ENCODE measurements around the gene ZNF548.

Gene ZNF548

DNA sequence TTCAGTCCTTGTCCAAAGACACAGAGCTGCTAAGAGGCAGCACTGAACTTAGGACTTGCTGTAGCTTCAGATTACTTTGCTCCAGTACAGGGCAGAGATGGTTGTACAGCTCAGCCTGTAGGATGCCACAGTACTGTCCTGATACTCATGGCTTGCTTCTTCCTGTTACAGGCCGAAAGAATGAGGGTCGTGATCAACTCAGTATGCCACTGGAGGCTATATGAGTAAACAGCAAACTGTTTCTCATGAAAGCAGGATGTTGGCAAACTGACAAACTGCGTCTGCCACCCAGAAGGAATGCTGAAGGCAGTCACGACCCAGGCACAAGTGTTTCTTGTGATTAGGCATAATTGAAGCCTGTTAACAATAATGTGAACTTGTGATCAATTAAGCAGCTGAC lies 48.3 kb downstream of the ZNF548 start (continued):
- TF ChIP-seq, protein P1, sequence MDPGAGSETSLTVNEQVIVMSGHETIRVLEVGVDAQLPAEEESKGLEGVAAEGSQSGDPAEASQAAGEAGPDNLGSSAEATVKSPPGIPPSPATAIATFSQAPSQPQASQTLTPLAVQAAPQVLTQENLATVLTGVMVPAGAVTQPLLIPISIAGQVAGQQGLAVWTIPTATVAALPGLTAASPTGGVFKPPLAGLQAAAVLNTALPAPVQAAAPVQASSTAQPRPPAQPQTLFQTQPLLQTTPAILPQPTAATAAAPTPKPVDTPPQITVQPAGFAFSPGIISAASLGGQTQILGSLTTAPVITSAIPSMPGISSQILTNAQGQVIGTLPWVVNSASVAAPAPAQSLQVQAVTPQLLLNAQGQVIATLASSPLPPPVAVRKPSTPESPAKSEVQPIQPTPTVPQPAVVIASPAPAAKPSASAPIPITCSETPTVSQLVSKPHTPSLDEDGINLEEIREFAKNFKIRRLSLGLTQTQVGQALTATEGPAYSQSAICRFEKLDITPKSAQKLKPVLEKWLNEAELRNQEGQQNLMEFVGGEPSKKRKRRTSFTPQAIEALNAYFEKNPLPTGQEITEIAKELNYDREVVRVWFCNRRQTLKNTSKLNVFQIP (CRISPR knock-in tag; IDR thresholded peaks at IDR 0.05; ENCODE audit: borderline replicate concordance, low read depth), result no peak

DNA sequence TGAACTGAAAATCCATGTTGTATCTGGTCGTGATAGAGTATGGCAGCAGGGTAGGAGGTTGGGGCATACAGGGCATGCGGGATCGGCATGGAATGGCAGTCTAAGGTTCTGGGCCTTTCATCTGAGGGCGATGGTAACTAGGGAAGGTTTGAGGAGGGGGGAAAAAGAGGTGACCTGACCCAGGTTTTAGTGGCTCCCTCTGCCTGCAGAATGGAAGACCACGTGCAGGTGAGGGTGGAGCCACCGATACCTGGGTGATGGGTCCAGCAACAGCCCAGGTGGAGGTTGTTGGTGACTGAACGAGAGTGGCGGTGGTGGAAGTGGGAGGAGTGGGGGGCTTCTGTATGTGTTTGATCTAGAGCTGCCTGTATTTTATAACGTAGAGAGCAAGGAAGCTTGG lies 49.3 kb downstream of the ZNF548 start:
- no peak for TF ChIP-seq ZNF565 (CRISPR knock-in tag; conservative IDR thresholded peaks at IDR 0.05; ENCODE audit: low read depth)
- no peak for TF ChIP-seq TSHZ2 (CRISPR knock-in tag; IDR thresholded peaks at IDR 0.05)
- no peak for TF ChIP-seq GLIS3 (CRISPR knock-in tag; IDR thresholded peaks at IDR 0.05)
- no peak for TF ChIP-seq BACH2 (CRISPR knock-in tag; IDR thresholded peaks at IDR 0.05; ENCODE audit: borderline replicate concordance)
- TF ChIP-seq PPARA (CRISPR knock-in tag; IDR thresholded peaks at IDR 0.05; ENCODE audit: borderline replicate concordance), result no peak
- no peak for TF ChIP-seq TOX (CRISPR knock-in tag; IDR thresholded peaks at IDR 0.05; ENCODE audit: borderline replicate concordance)
- TF ChIP-seq ISL1 (CRISPR knock-in tag; IDR thresholded peaks at IDR 0.05), result no peak
- no peak for TF ChIP-seq SNAI2 (CRISPR knock-in tag; IDR thresholded peaks at IDR 0.05)
- TF ChIP-seq, protein P2, sequence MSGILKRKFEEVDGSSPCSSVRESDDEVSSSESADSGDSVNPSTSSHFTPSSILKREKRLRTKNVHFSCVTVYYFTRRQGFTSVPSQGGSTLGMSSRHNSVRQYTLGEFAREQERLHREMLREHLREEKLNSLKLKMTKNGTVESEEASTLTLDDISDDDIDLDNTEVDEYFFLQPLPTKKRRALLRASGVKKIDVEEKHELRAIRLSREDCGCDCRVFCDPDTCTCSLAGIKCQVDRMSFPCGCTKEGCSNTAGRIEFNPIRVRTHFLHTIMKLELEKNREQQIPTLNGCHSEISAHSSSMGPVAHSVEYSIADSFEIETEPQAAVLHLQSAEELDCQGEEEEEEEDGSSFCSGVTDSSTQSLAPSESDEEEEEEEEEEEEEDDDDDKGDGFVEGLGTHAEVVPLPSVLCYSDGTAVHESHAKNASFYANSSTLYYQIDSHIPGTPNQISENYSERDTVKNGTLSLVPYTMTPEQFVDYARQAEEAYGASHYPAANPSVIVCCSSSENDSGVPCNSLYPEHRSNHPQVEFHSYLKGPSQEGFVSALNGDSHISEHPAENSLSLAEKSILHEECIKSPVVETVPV (CRISPR knock-in tag; IDR thresholded peaks at IDR 0.05), result no peak
- no peak for TF ChIP-seq ESRRG (CRISPR knock-in tag; IDR thresholded peaks at IDR 0.05)
- TF ChIP-seq ZFP30 (CRISPR knock-in tag; IDR thresholded peaks at IDR 0.05), result no peak
- no peak for TF ChIP-seq ZC3H10 (CRISPR knock-in tag; IDR thresholded peaks at IDR 0.05)
- TF ChIP-seq, protein P3, sequence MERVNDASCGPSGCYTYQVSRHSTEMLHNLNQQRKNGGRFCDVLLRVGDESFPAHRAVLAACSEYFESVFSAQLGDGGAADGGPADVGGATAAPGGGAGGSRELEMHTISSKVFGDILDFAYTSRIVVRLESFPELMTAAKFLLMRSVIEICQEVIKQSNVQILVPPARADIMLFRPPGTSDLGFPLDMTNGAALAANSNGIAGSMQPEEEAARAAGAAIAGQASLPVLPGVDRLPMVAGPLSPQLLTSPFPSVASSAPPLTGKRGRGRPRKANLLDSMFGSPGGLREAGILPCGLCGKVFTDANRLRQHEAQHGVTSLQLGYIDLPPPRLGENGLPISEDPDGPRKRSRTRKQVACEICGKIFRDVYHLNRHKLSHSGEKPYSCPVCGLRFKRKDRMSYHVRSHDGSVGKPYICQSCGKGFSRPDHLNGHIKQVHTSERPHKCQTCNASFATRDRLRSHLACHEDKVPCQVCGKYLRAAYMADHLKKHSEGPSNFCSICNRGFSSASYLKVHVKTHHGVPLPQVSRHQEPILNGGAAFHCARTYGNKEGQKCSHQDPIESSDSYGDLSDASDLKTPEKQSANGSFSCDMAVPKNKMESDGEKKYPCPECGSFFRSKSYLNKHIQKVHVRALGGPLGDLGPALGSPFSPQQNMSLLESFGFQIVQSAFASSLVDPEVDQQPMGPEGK (CRISPR knock-in tag; IDR thresholded peaks at IDR 0.05; ENCODE audit: borderline replicate concordance), result no peak
- no peak for TF ChIP-seq CSDC2 (CRISPR knock-in tag; IDR thresholded peaks at IDR 0.05)
- TF ChIP-seq ZFP3 (CRISPR knock-in tag; IDR thresholded peaks at IDR 0.05), result no peak
- TF ChIP-seq, protein P1 (CRISPR knock-in tag; IDR thresholded peaks at IDR 0.05; ENCODE audit: borderline replicate concordance, low read depth), result no peak
- no peak for TF ChIP-seq OSR1 (CRISPR knock-in tag; IDR thresholded peaks at IDR 0.05)
- TF ChIP-seq, protein P4, sequence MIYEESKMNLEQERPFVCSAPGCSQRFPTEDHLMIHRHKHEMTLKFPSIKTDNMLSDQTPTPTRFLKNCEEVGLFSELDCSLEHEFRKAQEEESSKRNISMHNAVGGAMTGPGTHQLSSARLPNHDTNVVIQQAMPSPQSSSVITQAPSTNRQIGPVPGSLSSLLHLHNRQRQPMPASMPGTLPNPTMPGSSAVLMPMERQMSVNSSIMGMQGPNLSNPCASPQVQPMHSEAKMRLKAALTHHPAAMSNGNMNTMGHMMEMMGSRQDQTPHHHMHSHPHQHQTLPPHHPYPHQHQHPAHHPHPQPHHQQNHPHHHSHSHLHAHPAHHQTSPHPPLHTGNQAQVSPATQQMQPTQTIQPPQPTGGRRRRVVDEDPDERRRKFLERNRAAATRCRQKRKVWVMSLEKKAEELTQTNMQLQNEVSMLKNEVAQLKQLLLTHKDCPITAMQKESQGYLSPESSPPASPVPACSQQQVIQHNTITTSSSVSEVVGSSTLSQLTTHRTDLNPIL (CRISPR knock-in tag; IDR thresholded peaks at IDR 0.05; ENCODE audit: low read depth), result no peak
- no peak for TF ChIP-seq ARNTL (CRISPR knock-in tag; IDR thresholded peaks at IDR 0.05; ENCODE audit: borderline replicate concordance, low read depth)
- no peak for TF ChIP-seq ZNF8 (CRISPR knock-in tag; IDR thresholded peaks at IDR 0.05)
- ATAC-seq, result no peak
